ENCODE measurements around the gene KRCC1.
"Not testable (repeated sequence)": the region's sequence is repeated elsewhere in the genome, so short reads cannot be mapped to it uniquely, and the experiment has no call there.

Gene KRCC1

GRCh38 chr2:88000474-88000873 is 55.1 kb downstream of the KRCC1 start:
- DNase-seq (ENCODE audit: low read depth), result not testable (repeated sequence)

DNA sequence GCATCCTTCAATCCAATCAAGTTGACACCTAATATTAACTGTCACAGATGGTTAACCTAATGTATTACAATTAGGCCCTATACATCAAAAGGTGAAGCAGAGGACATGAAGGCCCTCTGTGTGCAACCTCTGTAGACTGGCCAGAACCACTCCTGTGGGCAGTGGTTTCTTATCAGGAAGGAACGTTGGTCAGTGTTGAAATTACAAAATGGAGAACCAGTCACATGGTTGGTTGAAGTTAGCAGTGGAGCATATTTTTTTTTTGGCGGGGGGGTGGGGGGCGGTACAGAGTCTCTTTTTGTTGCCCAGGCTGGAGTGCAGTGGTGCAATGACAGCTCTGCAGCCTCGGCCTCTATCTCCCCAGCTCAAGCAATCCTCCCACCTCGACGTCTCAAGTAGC is 59.0 kb downstream of the KRCC1 start:
- no peak for DNase-seq (ENCODE audit: low read depth)

DNA sequence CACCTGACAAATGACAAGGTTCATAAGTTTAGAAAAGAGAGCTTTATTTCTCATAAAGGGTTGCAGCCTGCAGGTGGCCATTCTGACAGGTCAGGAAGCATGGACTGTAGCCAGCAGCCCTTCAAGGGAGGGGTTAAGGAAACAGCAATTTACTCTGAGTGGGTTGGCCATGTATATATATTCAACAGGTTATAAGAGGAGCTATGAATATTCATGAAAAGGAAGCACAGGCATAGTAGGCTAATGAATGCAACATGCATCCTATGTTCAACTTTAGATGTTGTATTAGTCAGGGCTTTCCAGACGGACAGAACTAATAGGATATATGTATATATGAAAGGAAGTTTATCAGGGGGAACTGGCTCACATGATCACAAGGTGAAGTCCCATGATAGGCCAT is 59.8 kb downstream of the KRCC1 start:
- DNase-seq (ENCODE audit: low read depth), result no peak

GRCh38 chr2:87994304-87994850 is 61.2 kb downstream of the KRCC1 start:
- DNase-seq (ENCODE audit: low read depth), result not testable (repeated sequence)

GRCh38 chr2:87992569-87992968 is 63.0 kb downstream of the KRCC1 start:
- not testable (repeated sequence) for DNase-seq (ENCODE audit: low read depth)

DNA sequence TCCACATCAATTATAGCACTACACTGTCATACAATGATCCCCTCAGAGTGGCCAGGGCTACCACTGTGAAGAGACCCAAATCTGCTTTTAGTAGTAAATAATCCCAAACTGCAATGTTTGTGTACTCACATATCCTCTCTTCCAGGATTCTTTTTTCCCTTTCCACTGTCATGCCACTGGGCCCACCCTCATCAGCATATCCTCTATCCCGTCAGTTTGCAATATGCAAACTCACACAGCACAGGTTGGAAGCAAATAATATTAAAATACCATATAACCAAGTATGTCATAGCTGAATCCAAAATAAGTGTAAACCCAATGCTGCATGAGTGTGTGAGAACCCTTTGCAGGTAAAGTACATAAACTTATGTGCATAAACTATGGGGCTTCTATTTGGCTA is 68.1 kb downstream of the KRCC1 start:
- not testable (repeated sequence) for DNase-seq (ENCODE audit: low read depth)

DNA sequence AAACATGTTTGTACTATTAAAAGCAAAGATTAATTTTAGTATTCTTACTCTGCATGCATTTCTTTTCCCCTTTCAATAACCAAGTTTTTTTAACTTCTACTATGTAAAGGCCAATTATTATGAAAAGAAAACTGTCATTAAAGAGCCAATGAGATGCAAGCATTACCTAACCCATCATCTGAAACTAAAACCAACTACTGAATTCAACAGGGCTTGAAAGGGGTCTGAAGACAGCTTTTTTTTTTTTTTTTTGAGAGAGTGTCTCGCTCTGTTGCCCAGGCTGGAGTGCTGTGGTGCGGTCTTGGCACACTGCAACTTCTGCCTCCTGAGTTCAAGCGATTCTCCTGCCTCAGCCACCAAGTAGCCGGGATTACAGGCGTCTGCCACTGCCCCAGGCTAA is 69.7 kb downstream of the KRCC1 start:
- not testable (repeated sequence) for DNase-seq (ENCODE audit: low read depth)

DNA sequence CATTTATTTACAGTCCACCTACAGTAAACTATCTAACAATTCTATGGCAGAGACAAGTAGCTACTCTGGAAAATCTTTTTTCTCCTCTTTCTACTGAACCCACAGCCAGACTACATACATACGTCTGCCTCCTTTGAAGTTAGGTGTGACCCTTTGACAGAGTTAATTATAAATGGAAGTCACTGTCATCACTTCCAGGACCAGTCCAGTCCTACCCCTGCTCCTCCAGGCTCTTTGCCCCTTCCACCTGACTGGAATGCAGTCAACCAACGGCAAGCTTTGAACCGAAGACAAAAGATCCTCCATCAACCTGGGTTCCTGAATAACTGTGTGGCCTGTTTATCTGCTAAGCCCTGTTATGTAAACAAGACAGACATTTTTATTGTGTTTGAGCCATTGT is 74.4 kb downstream of the KRCC1 start:
- DNase-seq (ENCODE audit: low read depth), result not testable (repeated sequence)
